GM18508 (cell line): ENCODE data around the gene DHCR24.

Experiments used
- ATAC-seq: cut with Tn5 transposase; IDR thresholded peaks from one replicate; pipeline ENCODE4 v1.9.1; 2021; ENCODE audit warnings: moderate number of reproducible peaks; ENCODE audit not compliant: insufficient read depth, unreplicated experiment

DHCR24 gene

DNA sequence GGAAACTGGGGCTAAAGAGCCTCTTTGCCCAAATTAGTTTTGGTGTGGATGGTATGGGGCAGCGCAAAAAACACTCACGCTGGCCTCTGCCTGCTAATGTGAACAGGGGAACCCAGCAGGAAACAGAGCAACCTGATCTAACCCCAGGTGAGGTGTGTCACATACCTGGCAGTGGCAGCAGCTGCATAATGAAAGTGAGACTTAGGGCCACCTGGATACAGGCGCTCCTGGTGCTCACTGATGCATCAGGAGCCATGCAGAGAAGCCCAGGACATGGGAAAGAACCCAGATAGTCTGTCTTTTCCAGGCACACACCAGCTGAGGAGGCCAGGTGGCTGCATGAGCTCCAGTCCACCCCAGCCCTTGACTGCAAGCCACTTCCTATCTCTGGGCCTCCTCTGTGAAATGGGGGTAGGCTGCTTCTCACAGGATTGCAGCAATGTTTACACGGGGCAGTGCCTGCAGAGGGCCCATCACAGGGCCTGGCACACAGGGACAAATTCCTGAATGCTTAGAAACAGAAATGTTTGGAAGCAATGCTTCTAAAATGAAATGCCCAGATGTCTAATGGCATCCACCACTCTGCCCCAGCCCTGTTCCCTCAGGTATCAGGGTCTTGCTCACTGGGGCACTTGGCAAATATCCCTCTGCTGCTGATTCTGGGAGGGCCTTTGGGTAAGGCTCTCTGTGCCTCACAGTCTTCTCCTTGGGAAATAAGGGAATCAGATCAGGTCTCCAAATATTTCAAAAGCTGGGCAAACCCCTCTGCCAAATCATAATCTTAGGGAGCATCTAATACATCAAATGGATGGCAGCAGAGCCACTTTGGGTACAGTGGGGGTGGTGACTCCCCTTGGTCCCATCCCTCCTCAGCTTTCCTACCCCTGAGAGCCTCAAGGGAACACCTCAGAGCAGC lies 19.9 kb downstream of the DHCR24 start:
- no peak for ATAC-seq

DNA sequence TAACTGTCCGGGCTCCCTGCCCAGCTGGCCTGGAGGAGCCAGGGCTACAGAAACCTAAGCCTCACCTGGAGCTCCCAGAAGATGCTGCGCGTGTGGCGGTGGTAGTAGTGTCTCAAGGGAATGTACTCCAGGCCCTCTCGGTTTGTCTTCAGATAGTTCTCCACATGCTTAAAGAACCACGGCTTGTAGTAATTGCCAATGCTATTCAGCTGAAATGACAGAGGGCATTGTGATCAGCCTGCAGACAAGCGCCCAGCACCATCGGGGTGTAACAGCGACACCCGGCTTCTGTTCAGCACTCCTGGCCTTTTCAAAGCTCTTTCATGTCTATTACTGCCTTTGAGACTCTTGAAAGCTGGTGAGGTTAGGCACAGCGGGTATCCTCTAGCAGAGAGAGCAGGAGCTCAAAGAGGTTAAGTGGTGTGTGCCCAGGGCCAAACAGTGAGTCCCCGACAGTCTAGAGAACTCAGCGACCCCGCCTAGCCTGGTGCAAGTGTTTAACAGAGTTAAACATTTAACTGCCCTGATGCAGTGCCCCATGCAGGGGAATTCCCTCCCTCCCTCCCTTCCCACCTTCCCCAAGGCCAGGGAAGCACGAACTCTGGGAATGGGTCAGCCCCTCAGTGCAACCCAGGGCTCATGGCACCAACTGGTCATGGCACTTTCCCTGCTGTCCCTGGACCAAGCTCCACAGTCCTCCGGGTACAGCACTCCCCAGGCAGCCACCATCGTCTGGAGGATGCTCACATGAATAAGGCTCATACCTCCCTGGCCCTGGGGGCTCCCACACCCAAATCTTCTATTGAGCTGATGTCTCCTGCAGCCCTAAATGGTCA lies 21.5 kb downstream of the DHCR24 start:
- no peak for ATAC-seq

DNA sequence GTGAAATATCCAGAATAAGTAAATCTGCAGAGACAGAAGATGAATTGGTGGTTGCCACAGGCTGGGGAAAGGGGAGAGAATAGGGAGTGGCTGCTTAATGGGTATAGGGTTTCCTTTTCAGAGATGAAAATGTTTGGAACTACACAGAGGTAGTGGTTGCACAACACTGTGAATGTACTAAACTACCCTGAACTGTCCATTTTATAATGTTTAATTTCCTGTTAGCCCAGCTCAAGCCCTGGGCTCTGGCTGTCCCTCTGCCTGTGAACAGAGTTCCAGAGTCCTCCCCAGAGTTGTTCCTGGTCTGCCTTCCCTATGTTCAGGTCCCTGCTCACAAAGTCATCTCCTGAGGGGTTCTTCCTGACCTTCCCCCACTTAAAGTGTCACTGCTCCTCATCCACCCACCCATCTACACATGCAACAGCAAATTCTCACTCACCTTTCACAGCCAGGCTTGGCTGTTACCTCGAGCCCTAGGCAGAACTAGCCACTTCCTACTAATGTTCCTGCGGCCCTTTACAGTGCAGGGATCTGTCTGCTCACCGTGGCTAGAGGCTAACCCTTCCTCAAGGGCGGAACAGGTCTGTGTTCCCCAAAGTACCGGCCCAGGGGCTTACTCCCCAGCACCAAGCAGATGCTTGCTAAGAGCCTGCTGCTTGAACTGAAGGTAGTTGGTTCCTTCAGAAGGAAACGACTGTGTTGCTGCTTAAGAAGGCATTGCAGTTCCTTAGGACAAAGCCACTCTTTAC lies 22.4 kb downstream of the DHCR24 start:
- no peak for ATAC-seq

DNA sequence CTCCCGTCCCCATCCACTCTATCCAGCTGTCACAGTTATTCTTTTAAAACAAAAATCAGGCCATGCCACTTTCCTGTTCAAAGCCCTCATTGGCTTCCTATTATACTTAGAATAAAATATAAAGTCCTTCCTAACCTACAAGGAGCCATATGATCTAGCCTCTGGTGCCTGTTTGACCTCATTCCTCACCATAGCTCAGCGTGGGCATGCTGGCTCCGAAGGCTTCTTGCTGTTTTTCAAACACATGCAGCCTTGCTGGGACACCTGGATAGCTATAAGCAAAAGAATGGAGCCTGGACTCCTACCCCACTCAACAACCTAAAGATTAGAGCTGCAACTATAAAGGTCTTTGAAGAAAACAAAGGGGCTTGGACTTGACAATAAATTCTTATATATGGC lies 23.7 kb downstream of the DHCR24 start:
- ATAC-seq = no peak

DNA sequence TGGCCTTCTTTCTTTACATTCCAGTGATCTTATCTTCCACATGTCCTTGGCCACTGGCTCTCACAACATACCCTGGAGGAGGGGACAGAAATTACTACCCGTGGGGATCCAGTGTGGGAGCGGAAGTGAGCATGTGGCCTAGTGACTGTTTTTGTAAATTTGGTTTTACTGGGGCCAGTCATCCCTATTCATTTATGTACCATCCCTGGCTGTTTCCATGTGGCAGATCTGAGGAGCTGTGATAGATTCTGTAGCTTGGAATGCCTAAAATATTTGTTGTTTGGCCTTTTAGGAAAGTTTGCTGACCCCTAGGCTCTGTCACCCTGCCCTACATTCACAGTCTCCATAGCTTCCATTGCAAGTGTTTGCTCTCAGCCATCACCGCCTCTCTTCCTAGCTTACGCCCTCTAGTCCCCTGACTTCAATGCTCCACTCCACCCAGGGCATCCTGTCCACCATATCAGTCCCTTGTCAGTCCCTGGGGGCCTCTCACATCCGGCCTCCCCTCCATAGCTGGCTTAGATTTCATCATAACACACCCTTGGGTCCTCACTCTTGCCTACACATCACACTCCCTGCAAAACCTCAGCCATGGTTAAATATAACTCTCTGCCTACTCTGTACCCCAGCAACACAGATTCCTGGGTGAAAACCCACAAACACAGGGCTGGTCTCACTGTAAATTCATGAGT lies 25.8 kb downstream of the DHCR24 start:
- ATAC-seq = no peak

DNA sequence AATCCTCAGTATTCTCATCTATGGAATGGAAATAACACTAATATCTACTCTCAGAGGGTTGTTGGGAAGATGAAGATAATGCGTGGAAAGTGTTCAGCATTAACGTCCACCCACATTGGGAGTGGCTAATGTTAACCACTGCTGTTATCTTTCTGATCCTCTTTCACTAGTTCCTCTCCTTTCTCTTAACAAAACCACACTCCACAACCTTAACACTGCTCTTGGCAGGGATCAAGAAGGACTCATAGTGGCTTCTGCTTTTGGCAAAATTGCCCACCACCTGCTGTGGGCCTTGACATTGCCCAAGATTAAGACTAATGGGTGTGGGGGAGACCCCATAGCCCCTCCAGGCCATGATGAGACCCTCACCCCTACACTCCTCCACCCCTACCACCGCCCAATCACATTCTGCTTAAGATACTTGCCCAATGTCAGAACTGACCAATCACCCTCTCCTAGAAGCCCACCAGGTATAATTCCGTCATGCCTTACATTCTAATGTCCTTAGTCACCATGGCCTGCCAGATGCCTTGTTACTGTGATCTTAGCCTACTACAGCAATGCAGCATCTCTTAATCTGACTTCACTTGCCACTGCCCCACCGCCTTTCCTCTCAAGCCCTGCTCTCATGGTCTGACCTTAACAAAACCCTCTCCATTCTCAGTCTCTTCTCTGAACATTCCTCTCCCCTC lies 27.1 kb downstream of the DHCR24 start:
- ATAC-seq = no peak

DNA sequence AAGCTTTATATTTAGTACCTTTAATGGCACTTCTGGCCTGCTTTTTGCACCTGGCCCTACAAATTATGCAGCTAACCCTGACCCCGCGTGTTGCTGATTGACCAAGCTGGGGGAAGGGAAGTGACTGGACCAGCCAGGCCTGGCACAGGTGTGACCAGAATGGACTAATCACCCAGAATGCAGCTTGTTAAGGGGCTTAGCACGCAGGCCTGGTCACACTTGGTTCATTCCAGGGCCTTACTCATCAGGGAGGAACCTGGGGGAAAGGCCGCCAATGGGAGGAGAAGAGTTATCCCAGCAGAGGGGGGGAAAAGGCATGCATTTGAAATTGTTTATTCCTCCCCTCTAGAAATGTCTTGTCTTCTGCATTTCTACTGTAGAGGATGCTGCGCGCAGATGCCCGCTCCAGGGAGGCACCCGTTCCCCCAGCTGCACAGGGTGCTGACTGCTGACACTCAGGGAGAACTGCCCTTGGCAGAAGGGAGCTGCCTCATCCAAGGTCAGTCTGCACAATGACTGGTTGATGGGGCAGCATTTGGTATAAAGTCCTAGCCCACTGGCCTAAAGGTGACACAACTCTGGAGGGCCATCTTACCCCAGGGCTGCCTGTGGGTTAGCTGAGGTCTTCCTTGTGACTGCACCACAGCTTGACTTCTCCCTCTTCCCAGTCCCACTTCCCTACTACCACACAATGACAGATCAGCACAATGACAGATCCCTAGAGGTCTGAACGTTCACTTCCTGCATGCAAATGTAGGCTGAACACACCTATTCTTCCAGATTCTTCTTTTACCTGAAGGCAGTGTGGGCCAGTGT lies 29.0 kb downstream of the DHCR24 start:
- no peak for ATAC-seq

DNA sequence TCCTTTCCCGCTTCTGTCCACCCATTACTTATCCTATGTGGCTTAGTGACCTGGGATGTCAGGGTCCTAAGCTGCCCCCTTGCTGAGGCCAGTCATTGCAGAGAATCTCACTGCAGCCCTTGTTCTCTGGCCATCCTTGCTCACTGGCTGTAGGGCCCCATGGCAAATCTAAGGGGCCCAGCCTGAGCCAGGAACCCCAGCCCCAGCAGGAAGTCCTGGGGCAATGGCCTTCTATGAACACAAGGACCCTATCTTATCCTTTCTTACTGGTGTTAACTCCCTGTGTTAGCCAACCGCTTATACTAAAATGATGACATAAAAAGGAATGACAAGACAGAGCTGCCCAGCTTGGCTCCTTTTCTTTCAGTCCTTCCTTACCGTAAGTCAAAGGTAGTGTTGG lies 29.9 kb downstream of the DHCR24 start:
- ATAC-seq = no peak

DNA sequence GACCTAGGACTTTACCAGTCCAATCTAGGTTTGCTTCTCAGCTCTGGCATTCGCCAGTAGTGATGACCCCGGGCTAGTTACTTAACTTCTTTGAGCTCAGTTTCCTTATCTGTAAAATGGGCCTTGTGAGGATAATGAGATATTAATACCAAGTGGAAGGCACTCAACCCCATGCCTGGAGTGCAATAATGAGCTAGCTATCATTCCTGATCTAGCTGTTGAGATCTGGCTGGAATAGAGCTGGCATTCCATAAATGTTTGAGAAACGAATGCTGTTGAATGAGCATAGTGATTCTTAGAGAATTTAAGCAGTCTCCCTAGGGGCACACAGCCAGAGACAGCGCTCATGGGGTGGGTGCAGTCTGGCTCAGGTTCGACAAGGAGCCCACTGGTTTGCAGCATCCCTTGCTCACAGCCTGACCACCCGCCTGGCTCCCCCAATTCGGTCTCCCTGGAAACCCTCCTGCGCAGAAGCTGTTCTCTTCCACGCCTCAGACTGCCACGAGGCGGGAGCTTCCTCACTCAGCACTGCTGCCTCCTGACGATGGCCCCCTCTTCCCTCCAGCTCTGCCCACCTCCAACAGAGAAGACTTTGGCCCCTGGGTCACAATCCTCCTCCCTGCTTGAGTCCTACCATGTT lies 32.5 kb downstream of the DHCR24 start:
- no peak for ATAC-seq

DNA sequence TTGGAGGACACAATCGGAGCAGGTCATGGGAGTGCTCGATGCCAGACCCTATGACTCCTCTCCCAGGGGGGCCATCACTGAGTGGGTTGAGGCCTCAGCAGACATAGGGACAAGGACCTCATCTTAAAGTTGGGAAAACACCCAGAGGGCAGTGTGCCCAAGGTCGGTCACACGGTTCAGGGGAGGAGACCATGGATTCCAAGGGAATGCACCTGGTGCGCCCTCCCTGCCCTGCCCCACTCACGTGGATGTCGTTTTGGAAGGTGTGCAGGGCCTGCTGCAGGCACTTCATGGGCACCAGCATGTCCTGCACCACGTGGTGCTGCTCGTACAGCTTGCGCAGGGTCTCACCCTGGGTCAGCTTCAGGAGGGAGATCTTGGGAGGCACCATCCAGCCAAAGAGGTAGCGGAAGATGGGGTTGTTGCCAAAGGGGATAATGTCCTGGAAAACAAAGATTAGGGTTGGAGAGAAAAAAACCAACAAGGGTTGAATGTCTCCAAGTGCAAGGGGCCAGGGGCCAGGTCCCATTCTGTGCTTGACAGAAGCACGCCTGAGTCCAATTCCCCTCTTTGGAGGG lies 33.1 kb downstream of the DHCR24 start:
- no peak for ATAC-seq

DNA sequence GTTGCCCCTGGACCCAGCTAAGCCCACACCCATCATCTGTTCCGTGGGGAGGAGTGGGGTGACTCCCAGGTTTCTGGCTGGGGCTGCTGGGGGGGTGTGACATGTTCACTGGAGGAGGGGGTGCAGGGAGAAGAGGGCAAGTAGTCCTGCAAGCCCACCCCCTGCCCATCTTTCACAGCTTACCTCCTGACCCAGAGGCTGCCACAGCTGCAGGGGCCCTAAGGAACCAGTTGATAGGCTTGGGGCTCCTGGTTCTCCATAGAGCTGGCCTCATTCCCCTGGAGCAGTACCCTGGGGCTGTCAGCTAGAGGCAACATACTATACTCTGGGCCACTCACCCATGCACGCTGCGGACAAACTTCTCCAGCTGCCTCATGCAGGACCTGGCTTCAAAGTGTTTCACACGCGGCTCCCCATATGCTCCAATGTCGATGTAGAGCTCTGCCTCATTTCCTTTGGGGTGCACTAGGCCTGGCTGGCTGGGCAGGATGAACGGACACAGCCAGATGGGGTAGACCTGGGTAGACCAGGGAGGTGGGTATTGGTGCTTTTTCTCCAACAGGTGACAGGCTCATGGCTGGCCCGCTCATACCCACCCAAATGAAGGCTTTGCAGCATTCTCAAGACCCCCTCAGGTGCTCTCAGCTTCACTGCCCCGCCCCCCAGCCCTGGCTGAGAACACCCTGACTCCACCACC lies 33.8 kb downstream of the DHCR24 start:
- ATAC-seq = no peak

DNA sequence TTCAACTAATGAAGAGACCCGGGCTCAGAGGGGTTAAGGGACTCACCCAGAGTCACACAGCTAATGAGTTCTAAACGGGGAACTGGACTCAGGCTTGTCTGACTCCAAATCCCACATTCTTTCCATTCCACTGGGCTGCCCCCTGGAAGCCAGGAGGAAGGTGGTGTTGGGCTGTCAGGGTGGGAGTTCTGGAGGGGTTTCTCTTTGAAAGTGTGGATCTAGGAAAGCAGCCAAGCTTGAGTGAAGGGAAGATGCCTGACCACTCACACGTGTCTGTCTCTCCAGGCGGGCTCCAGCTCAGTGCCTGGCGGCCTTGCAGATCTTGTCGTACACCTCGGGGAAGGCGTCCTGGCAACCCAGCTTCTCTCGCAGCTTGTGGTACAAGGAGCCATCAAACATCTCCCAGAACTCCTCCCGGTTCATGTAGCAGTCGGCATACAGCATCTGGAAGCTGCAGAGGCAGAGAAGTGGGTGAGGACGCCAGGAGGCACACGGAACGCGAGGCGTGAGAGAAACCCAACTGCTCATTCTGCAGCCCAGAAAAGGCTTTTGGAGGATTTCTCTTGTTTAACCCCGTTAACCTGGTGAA lies 35.0 kb downstream of the DHCR24 start:
- no peak for ATAC-seq

DNA sequence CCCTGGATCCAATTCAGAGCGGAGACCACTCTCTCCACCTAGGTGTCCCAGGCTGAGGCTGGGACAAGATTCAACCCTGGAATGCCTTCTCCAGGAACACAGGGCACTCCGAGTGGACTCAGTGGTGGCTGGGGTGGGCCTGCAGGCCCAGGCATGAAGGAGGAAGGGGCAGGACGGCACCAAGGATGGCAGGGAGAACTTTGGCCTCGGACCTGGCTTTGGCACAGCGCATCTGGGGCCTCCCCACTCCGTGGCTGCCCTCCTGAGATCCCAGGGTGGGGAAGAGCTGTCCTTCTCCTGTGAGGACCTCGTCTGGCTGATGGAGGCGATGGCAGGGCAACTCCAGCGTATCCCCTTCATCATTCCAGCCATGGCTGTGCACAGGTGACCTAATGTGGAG lies 35.6 kb downstream of the DHCR24 start:
- ATAC-seq = no peak

DNA sequence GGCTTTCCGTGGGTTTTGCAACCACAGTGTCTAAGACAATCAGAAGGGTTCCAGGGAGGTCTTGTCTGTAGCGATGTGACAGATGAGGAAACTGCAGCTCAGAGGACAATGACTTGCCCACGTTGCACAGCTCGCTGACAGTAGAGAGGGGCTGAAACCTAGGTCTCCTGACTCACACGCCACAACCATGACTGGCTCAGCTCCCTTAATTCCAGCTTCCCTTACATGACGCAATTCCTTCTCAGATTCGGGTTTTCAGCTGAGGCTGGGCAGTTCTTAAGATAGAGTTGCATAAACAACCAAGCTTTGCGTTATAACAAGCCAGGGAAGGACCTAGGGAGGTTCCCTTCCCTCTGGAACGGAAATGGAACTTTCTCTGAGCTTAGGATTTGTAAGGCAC lies 36.3 kb downstream of the DHCR24 start:
- no peak for ATAC-seq

DNA sequence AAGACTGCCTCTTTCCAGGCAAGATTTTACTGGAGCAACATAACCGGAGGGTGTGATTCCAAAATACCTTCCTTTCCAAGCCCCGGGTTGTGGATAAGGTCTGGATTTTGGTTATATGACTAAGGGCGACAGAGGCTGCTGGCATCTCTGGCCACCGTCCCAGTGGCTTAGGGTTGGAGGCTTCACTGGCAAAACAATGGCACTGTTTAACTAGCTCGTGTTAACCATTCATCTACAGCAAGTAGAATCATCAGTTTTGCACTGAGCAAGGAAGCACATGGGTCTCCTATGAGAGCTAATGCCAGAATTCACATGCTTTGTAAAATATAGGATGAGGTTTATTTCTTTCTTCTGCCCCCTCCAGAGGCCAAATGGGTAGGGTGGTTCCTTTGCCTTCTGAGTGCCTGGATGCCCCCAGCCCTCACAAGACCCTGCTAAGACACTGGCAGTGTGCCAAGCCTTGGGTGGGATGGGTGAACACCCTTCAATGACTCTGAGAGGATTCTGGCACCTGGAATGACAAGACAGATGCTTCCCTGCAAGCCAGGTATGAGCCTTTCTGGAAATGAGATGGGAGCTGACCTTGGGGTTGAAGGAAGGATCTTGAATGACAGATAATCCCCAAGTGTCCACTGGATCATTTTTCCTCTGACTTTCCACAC lies 36.8 kb downstream of the DHCR24 start:
- no peak for ATAC-seq

DNA sequence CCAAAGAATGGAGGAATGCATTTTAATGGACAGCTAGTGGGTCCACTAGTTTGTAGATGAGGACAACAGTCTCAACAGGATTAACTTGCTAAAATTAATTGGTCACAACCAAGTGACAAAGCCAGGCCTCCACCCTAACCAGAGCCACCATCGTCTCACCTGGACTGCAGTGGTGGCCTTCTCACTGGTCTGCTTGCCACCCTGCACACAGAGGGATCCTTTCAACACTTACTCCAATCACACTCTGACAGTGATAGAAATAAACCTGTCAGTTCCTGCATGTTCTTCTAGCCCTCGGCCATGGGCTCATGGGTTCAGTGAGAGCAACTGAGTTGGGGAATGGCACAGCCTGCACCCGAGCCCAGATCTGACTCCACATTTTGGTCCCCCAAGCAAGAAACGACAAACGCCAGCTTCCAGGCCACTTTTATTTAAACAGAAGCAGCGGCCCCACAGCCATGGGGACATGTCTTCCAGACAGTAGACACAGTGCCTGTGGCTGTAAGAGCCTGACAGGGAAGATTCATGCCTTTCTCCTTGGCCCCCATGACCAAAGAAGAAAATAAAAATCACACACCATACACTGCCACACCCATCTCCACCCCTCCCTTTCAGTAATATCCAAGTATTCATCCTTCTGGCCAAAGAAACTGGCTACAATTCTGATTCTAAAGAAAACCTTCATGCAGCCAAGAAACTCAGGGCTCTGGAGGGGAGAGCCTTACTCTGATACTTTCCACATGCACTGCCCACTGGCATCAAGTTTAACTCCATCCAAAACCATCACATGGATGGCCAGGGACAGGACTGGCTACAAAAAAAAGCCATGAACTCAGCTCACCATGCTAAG lies 37.6 kb downstream of the DHCR24 start:
- no peak for ATAC-seq
